GM19025 (cell line): ENCODE data around the gene COASY.

Source experiments
- ATAC-seq: cut with Tn5 transposase; IDR thresholded peaks from one replicate; pipeline ENCODE4 v1.9.1; 2021; ENCODE audit warnings: mild to moderate bottlenecking, low read depth, moderate library complexity; ENCODE audit not compliant: unreplicated experiment

The COASY gene

DNA sequence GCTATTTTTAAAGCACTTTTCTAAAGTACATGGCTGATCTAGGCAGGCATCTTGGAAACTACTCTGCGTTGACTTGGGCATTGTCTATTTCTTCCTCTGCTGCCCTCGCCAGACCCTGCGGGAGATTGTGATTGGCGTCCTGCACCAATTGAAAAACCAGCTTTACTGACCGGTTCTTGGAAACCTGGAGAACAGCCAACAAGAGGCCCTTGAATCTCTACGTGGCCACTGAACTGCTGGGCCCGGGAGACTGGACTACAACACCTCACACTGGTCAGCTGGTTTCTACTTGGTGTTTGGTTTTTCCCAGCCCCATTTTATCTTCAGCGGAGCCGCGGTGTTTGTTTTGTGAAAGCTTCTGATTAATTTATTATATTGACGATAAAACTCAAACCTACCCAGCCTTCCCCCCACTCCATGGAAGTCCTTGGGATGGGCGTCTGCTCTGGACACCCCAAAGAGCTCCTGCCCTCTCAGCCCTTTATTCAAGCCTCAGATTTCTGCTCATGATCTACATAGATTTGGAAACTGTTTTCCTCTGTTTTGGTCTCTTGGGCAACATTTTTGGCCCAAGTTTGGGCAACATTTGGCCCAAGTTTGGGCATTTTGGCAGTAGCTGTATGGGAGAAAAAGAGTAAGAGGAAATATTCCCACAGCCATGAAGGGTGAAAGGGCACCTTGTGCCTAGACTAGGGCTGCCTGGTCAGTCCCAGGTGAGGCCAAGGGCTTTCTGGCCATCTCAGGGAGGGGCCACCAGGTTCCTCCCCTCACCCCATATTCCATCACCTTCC lies 9.7 kb downstream of the COASY start:
- ATAC-seq, result no peak

DNA sequence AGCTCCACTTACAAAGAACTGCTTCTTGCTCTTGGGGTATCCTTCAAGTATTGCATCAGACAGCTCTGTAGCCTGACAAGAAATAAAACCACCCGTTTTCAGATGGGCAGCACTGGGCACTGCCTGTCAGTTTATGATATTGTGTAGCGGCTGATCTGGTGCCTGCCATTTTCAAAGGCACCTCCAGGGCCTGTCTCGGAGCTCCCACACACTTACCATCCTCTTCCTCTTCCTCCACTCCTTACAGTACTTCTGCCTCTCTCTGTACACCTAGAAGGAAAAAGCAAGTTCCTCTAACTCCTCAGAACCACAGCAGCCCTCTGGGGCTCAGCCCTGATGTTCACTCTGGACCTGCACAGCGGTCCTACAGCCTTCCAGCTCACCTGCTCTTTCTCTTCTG lies 11.1 kb downstream of the COASY start:
- no peak for ATAC-seq

- no peak for ATAC-seq
These were observed 12.5 kb downstream of the COASY start for GRCh38 chr17:42574463-42574862.

DNA sequence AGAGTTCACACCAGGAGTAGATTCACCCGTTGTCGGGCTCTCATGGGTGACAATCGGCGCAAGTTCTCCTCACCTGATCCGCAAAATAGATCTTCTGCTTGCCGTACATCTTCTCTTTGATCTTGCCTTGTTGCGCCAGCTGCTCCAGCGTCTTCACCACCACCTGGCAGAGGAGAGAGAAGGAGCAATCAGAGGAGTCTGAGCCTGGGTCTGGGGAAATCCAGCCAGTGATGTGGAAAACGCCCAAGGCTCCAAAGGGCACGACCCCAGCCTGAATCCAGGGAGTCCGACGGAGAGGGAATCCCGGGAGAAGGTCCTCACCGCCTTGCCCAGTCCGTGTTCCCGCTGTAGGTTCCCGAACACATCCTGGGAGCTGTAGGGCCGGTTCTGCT lies 15.2 kb downstream of the COASY start:
- no peak for ATAC-seq

DNA sequence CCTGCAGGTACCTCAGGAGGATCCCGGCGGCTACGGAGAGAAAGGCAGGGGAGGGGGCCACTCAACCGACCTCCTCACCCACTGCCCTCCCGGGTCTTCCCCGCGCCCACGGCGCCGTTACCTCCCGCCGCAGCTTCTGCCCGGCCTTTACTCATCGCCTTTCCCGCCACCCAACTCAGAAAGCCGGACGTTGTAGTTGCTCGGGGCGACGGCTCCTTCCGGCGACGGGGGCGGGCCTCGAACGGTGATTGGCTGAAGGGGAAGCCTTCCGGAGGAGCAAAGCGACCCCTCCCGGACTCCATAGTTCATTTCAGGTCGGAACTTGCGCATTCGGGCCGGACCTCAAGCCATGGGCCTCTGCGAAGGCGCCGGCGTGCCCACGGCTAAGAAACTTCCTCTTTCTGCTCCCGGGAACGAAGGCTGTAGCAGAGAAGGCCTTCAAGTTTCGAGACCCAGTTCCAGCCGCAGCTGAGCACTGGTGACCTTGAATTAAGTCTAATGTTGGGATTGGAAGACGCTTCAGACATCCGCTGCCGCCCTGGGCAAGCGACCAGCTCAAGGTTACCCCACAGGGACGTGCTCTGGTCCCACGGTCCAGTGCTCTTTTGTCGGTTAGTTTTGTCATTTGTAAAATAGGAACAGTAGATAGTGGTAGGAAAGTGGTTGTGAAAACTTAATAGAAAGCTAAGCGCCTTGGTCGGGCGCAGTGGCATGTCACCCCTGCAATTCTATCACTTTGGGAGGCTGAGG lies 15.8 kb downstream of the COASY start, which contains the start of gene PSMC3IP:
PSMC3IP (minus strand) TSS at position 198 of the 750 bp plus-strand sequence; CDS start at position 155, 43 bp downstream.
- ATAC-seq, result peak; percentile 52

DNA sequence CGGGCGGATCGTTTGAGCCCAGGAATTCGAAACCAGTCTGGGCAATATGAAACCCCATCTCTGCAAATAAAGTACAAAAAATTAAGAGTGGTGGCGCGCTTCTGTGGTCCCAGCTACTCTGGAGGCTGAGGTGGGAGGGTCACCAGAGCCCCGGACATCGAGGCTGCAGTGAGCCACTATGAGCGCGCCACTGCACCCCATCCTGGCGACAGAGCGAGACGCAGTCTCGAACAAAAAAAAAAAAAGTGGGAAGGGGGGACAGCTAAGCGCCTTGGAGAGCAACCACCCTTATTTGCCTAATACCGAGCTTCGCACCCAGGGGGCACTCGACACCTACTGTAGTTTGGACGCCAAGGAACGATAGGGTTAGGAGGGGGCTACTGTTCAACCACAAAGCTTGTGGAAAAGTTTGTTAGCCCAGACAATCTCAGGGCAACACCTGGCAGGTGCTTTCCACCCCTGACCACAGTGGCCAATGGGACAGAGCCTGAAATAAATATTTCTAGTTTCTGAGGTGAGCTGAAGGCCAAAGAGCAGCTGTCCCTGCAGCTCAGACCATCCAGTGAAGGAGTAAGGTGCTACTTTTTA lies 16.4 kb downstream of the COASY start:
- ATAC-seq, result peak; percentile 54

DNA sequence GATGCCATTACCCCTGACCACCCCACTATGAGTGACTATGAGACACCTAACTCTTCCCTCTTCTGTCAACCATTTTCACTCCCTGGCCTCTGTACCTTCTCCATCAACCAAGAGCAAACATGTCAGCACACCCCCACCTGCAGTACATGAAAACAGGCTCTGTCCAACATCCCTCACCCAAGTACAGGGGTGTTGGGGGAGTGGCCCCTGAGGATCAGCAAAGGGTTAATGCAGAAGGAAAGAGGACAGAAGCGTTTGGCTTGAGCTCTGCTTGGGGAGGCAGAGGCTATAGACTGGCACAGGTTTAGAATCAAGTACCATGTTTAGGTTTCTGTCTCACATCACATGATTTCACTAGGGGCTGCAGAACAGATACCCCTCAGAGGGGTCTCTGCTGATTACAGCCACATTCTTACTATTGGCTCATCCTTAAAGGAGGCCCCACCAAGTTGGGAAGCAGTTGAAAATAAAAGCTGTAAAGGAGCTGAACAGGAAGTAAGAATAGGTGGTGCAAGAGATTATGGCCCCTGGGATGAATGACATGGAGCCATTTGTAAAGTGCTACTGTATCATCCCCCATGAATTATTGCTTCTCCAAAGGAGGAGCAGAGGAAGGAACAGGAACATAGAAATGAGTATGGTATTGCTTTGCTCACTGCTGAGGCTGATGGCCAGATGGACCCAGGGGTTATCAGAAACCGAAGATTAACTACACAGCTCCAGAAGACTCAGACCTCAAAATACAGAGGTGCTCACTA lies 18.0 kb downstream of the COASY start:
- ATAC-seq, result no peak

DNA sequence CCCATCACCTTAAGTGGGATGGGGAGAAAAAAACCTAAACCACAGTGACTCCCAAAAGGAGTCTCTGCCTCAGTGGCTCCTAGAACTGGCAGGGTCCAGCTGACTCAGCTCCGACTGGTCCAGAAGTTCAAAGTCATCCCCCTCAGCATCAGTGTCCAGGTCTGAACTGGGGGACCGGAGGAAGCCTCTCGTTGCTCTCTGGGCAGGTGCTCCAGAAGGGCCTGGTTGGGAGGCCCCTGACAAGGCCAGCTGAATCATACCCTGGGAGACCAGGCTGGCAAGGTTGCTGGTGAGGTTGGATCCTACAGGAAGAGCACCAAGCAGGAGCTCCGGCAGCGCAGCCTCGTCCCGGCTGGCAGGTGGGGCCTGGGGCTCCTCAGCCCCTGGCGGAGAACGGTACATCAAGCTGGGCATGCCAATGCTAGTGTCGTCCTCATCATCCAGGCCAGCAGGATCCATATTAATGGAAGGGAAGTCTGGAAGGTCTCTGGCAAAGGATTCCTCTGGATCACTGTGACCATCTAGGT lies 19.9 kb downstream of the COASY start:
- no peak for ATAC-seq

GRCh38 chr17:42584880-42585279 lies 22.9 kb downstream of the COASY start:
- ATAC-seq, result no peak

- no peak for ATAC-seq
These were observed 23.4 kb downstream of the COASY start for GRCh38 chr17:42585353-42585752.

GRCh38 chr17:42586514-42587230 lies 24.7 kb downstream of the COASY start:
- ATAC-seq, result no peak

- no peak for ATAC-seq
These were observed 28.9 kb downstream of the COASY start for GRCh38 chr17:42590886-42591285.

DNA sequence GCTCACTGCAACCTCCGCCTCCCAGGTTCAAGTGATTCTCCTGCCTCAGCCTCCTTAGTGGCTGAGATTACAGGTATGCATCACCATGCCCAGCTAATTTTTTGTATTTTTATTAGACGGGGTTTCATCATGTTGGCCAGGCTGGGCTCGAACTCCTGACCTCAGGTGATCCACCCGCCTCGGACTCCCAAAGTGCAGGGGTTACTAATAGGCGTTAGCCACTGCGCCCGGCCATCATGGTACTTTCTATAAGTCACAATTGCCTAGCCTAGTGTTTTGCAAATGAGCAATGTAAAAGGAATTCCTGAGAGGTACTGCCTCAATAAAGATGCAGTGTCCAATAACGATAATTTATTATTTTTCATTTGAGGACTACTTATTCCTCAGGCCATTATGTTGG lies 29.5 kb downstream of the COASY start:
- ATAC-seq, result no peak

GRCh38 chr17:42596386-42596785 lies 34.4 kb downstream of the COASY start:
- ATAC-seq, result no peak

- no peak for ATAC-seq
These were observed 37.0 kb downstream of the COASY start for GRCh38 chr17:42598905-42599304.

DNA sequence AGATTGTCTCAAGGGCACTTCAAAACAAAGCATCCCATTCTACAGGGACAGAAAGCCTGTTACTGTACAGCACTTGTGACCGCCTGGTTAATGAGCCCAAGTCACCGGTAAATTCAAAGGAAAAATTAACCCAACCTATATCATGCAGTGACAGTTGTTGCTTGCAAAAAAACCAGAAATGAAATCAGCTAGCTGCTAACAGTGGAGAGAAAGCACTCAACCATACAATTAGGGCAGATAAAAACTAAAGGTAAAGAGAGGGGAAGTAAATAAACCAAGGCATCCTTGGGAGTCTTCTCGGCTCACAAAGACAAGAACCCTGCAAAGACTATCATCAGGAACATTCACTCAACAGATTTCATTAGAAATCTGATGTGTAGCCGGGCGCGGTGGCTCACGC lies 41.4 kb downstream of the COASY start:
- ATAC-seq, result no peak

DNA sequence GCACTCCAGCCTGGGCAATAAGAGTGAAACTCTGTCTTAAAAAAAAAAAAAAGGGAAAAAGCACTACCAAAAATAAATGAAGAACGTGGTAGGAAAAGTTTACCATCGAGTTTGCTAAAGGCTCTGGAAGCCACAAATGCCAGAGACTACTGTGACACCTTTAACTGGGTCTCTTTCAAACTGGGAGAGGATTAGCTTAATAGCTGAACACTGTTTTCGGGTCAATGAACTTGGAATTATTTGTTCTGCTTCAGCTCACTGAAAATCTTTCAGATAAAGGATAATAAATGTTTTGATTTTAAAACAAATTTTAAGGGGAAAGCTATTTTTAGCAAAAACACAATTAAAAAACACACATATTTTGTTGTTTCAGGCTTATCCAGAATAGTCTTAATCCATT lies 45.8 kb downstream of the COASY start:
- ATAC-seq, result no peak

DNA sequence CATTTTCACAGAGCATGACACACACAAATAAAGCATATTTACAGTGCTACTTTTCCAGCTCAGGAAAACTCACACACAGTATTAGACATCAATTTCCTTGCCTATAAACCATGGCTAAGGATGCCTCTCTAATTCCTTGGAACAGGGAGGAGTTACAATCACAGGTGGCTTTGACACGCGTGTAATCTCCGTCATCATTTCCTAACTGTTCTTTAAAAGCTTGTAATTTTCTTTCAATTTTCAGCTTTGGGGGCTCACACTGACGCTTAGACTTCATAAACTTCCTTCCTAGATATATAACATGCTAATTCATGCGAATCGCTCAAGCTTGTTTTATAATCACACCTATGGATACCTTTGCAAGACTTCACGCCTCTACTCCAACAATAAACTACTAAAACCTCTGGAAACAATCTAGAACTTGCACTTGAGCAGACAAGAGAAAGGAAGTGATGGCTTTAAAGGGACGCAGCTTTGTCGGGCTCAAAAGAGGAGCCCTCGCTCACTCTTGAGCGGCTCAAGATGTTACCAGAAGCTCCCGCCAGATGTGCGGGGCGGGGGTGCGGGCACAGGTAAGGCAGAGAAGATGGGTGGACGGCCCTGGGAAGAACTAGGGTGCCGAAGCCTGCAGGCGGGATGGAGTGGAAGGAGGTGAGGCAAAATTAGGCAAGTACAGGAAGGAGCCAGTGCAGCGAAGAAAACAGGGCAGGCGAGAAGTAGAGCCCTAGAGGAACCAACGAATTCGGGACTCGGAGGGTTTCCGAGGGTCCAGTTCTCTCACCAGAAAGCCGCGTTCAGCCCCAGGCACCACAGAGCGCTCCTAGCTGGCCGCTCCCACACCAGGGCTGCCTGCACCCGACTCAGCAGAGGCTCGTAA lies 46.6 kb downstream of the COASY start:
- peak; percentile 33 for ATAC-seq
